KMS-11 (cell line): ENCODE results near the gene SMAD3.

Experiments used
- H2AFZ ChIP-seq: fragments of 200-600 bp; sonication (generic); 2 replicates; pipeline ENCODE4 v1.6.1; 2016; ENCODE audit warnings: antibody characterized with exemption, mixed run types, low read depth
- H3K27ac ChIP-seq: fragments of 200-600 bp; sonication (generic); 2 replicates; pipeline ENCODE4 v1.6.1; 2016; ENCODE audit warnings: mild to moderate bottlenecking, mixed run types
- H3K27me3 ChIP-seq: fragments of 200-600 bp; sonication (generic); 2 replicates; pipeline ENCODE4 v1.6.1; 2017; ENCODE audit warnings: mild to moderate bottlenecking, low read depth, mixed run types, moderate library complexity; ENCODE audit not compliant: insufficient read depth
- H3K36me3 ChIP-seq: fragments of 200-600 bp; sonication (generic); 2 replicates; pipeline ENCODE4 v1.6.1; 2017; ENCODE audit warnings: mild to moderate bottlenecking, mixed run types; ENCODE audit not compliant: insufficient read depth
- H3K4me1 ChIP-seq: fragments of 200-600 bp; sonication (generic); 2 replicates; pipeline ENCODE4 v1.6.1; 2016; ENCODE audit warnings: mild to moderate bottlenecking, low read depth, mixed run types; ENCODE audit not compliant: poor library complexity, severe bottlenecking
- H3K4me2 ChIP-seq: fragments of 200-600 bp; sonication (generic); 2 replicates; pipeline ENCODE4 v1.7.0; 2016; ENCODE audit warnings: mild to moderate bottlenecking, mixed run types
- H3K4me3 ChIP-seq: fragments of 200-600 bp; sonication (generic); IDR thresholded peaks from 2 replicates; pipeline ENCODE4 v1.6.1; 2017; ENCODE audit warnings: low read depth, low read length, mixed read lengths; ENCODE audit not compliant: insufficient read depth
- H3K79me2 ChIP-seq: fragments of 200-600 bp; sonication (generic); 2 replicates; pipeline ENCODE4 v1.6.1; 2016; ENCODE audit warnings: low read depth, mixed run types; ENCODE audit not compliant: insufficient read depth
- H3K9ac ChIP-seq: fragments of 200-600 bp; sonication (generic); 2 replicates; pipeline ENCODE4 v1.6.1; 2016; ENCODE audit warnings: mild to moderate bottlenecking, mixed run types
- H4K20me1 ChIP-seq: fragments of 200-600 bp; sonication (generic); 2 replicates; pipeline ENCODE4 v1.6.1; 2016; ENCODE audit warnings: mild to moderate bottlenecking, mixed run types; ENCODE audit not compliant: insufficient read depth
- CTCF ChIP-seq: fragments of 200-600 bp; sonication (generic); conservative IDR thresholded peaks from 2 replicates; pipeline ENCODE4 v1.6.1; 2017; ENCODE audit warnings: low read depth, mild to moderate bottlenecking, antibody characterized with exemption, low read length, moderate library complexity, mixed read lengths

SMAD3 gene

GRCh38 chr15:67142092-67142766 is 76.8 kb downstream of the SMAD3 start:
- H3K4me3 ChIP-seq = no peak overlapping the region
- no peaks in the 10 kb centered on the region for H3K36me3 ChIP-seq
- no peak overlapping the region for H3K27ac ChIP-seq
- no peak for TF ChIP-seq CTCF
- no peaks in the 10 kb centered on the region for H4K20me1 ChIP-seq
- 0 out of 2 replicates have a peak, but pooled peaks cover 4% of the 10 kb centered on the region for H3K79me2 ChIP-seq
- no peak overlapping the region for H2AFZ ChIP-seq
- no peak overlapping the region for H3K9ac ChIP-seq
- H3K4me2 ChIP-seq = no peak overlapping the region
- H3K27me3 ChIP-seq = no peaks in the 10 kb centered on the region
- peaks cover 36% of the 10 kb centered on the region for H3K4me1 ChIP-seq

- Histone ChIP-seq H3K4me3 (no peak overlapping the region), H3K4me2 (no peak overlapping the region), H3K79me2 (0 out of 2 replicates have a peak, but pooled peaks cover 4% of the 10 kb centered on the region), H3K9ac (no peak overlapping the region), H3K27me3 (no peaks in the 10 kb centered on the region), H3K36me3 (no peaks in the 10 kb centered on the region), H2AFZ (no peak overlapping the region), H3K4me1 (peaks cover 31% of the 10 kb centered on the region), H4K20me1 (no peaks in the 10 kb centered on the region), H3K27ac (no peak overlapping the region)
- TF ChIP-seq CTCF = no peak
Observed at GRCh38 chr15:67142767-67143100, 77.3 kb downstream of the SMAD3 start.

GRCh38 chr15:67143646-67144045 is 78.2 kb downstream of the SMAD3 start:
- Histone ChIP-seq H3K36me3 (no peaks in the 10 kb centered on the region), H3K9ac (no peak overlapping the region), H2AFZ (no peak overlapping the region), H3K4me2 (peak overlapping the region; percentile 78; the same call in 1 of the 2 replicates), H4K20me1 (no peaks in the 10 kb centered on the region), H3K4me3 (no peak overlapping the region), H3K27me3 (no peaks in the 10 kb centered on the region), H3K79me2 (0 out of 2 replicates have a peak, but pooled peaks cover 4% of the 10 kb centered on the region), H3K27ac (no peak overlapping the region), H3K4me1 (peaks cover 27% of the 10 kb centered on the region)
- TF ChIP-seq CTCF = no peak

GRCh38 chr15:67144609-67145311 is 79.4 kb downstream of the SMAD3 start:
- Histone ChIP-seq H3K9ac (no peak overlapping the region), H3K4me1 (peaks cover 27% of the 10 kb centered on the region), H3K27ac (no peak overlapping the region), H3K4me3 (no peak overlapping the region), H4K20me1 (no peaks in the 10 kb centered on the region), H3K79me2 (0 out of 2 replicates have a peak, but pooled peaks cover 4% of the 10 kb centered on the region), H3K27me3 (no peaks in the 10 kb centered on the region), H3K36me3 (no peaks in the 10 kb centered on the region), H3K4me2 (peak overlapping the region; percentile 78), H2AFZ (no peak overlapping the region)
- no peak for TF ChIP-seq CTCF
